DOHH2 (cell line): ENCODE results near the gene RAB33A.

Experiments used
- H3F3A ChIP-seq: fragments of 200-600 bp; sonication (generic), shearing (Covaris generic); 2 replicates; pipeline ENCODE4 v1.6.0; 2016; ENCODE audit warnings: antibody characterized with exemption, mild to moderate bottlenecking; ENCODE audit not compliant: control insufficient read depth, insufficient read depth
- H3K27ac ChIP-seq: fragments of 200-600 bp; sonication (generic); 2 replicates; pipeline ENCODE4 v1.5.1; 2014; ENCODE audit warnings: low read depth, mild to moderate bottlenecking, low read length, moderate library complexity
- H3K27me3 ChIP-seq: fragments of 200-600 bp; sonication (generic); 2 replicates; pipeline ENCODE4 v1.6.1; 2014; ENCODE audit warnings: mild to moderate bottlenecking, low read length, mixed read lengths; ENCODE audit not compliant: control insufficient read depth
- H3K36me3 ChIP-seq: fragments of 200-600 bp; sonication (generic); 2 replicates; pipeline ENCODE4 v1.6.1; 2014; ENCODE audit warnings: mild to moderate bottlenecking, low read length, moderate library complexity, mixed read lengths; ENCODE audit not compliant: control insufficient read depth
- H3K4me1 ChIP-seq: fragments of 200-600 bp; sonication (generic); 2 replicates; pipeline ENCODE4 v1.6.1; 2014; ENCODE audit warnings: mild to moderate bottlenecking, low read length, mixed read lengths; ENCODE audit not compliant: control insufficient read depth
- H3K4me2 ChIP-seq: fragments of 200-600 bp; sonication (generic); 2 replicates; pipeline ENCODE4 v1.6.0; 2014; ENCODE audit warnings: mild to moderate bottlenecking, low read length, moderate library complexity
- H3K4me3 ChIP-seq: fragments of 200-600 bp; sonication (generic); 2 replicates; pipeline ENCODE4 v1.5.1; 2014; ENCODE audit warnings: mild to moderate bottlenecking, low read length, mixed read lengths
- H3K79me2 ChIP-seq: fragments of 200-600 bp; sonication (generic); 2 replicates; pipeline ENCODE4 v1.6.1; 2014; ENCODE audit warnings: mild to moderate bottlenecking, low read length, mixed read lengths; ENCODE audit not compliant: control insufficient read depth
- H3K9me2 ChIP-seq: fragments of 200-600 bp; sonication (generic); replicated peaks from 2 replicates; pipeline ENCODE4 v1.6.1; 2014; ENCODE audit warnings: mild to moderate bottlenecking, low read length, mixed read lengths; ENCODE audit not compliant: control insufficient read depth
- H3K9me3 ChIP-seq: fragments of 200-600 bp; sonication (generic); 2 replicates; pipeline ENCODE4 v1.6.1; 2014; ENCODE audit warnings: antibody characterized with exemption, low read length, mixed read lengths; ENCODE audit not compliant: control insufficient read depth, insufficient read depth
- H4K20me1 ChIP-seq: fragments of 200-600 bp; sonication (generic); 2 replicates; pipeline ENCODE4 v1.6.0; 2014; ENCODE audit warnings: low read depth, mild to moderate bottlenecking, antibody characterized with exemption, low read length, moderate library complexity; ENCODE audit not compliant: control insufficient read depth, insufficient read depth
- EZH2phosphoT487 ChIP-seq: fragments of 200-600 bp; sonication (generic); IDR thresholded peaks from 2 replicates; pipeline ENCODE4 v1.6.1; 2017; ENCODE audit warnings: borderline replicate concordance, mild to moderate bottlenecking, antibody characterized with exemption, low read length, moderate library complexity, mixed read lengths
- TF ChIP-seq, protein P1 (sequence below): fragments of 200-600 bp; sonication (generic); IDR thresholded peaks from one replicate; pipeline ENCODE4 v1.5.1; 2014; ENCODE audit warnings: antibody characterized with exemption, mild to moderate bottlenecking, low read depth, low read length; ENCODE audit not compliant: poor library complexity, severe bottlenecking

RAB33A gene

GRCh38 chrX:130170752-130171445 lies 863 bp upstream of the RAB33A start:
- Histone ChIP-seq H3K4me3 (peak overlapping the region; percentile 81), H4K20me1 (no peaks in the 10 kb centered on the region), H3K79me2 (peaks cover 69% of the 10 kb centered on the region), H3K4me2 (peak overlapping the region; percentile 94), H3K27me3 (no peaks in the 10 kb centered on the region), H3K4me1 (peaks cover 49% of the 10 kb centered on the region), H3K9me2 (no peaks in the 10 kb centered on the region), H3K9me3 (no peaks in the 10 kb centered on the region), H3K27ac (peak overlapping the region; percentile 89), H3F3A (peaks cover 6% of the 10 kb centered on the region; the same call in 1 of the 2 replicates), H3K36me3 (peaks cover 34% of the 10 kb centered on the region)
- no peak for TF ChIP-seq EZH2phosphoT487
- TF ChIP-seq, protein P1, sequence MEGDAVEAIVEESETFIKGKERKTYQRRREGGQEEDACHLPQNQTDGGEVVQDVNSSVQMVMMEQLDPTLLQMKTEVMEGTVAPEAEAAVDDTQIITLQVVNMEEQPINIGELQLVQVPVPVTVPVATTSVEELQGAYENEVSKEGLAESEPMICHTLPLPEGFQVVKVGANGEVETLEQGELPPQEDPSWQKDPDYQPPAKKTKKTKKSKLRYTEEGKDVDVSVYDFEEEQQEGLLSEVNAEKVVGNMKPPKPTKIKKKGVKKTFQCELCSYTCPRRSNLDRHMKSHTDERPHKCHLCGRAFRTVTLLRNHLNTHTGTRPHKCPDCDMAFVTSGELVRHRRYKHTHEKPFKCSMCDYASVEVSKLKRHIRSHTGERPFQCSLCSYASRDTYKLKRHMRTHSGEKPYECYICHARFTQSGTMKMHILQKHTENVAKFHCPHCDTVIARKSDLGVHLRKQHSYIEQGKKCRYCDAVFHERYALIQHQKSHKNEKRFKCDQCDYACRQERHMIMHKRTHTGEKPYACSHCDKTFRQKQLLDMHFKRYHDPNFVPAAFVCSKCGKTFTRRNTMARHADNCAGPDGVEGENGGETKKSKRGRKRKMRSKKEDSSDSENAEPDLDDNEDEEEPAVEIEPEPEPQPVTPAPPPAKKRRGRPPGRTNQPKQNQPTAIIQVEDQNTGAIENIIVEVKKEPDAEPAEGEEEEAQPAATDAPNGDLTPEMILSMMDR, result no peak

- peaks cover 59% of the 10 kb centered on the region for H3K4me1 ChIP-seq
- peak overlapping the region; percentile 89 for H3K27ac ChIP-seq
- peak overlapping the region; percentile 94 for H3K4me2 ChIP-seq
- no peaks in the 10 kb centered on the region for H3K9me2 ChIP-seq
- no peak for TF ChIP-seq EZH2phosphoT487
- TF ChIP-seq, protein P1, result no peak
- no peaks in the 10 kb centered on the region for H3K9me3 ChIP-seq
- H3F3A ChIP-seq, result peaks cover 17% of the 10 kb centered on the region
- H3K27me3 ChIP-seq, result no peaks in the 10 kb centered on the region
- peak overlapping the region; percentile 81 for H3K4me3 ChIP-seq
- H3K79me2 ChIP-seq, result peaks cover 71% of the 10 kb centered on the region
- peaks cover 42% of the 10 kb centered on the region for H3K36me3 ChIP-seq
- H4K20me1 ChIP-seq, result no peaks in the 10 kb centered on the region
Measured at GRCh38 chrX:130172127-130172845, 524 bp downstream of the RAB33A start.

DNA sequence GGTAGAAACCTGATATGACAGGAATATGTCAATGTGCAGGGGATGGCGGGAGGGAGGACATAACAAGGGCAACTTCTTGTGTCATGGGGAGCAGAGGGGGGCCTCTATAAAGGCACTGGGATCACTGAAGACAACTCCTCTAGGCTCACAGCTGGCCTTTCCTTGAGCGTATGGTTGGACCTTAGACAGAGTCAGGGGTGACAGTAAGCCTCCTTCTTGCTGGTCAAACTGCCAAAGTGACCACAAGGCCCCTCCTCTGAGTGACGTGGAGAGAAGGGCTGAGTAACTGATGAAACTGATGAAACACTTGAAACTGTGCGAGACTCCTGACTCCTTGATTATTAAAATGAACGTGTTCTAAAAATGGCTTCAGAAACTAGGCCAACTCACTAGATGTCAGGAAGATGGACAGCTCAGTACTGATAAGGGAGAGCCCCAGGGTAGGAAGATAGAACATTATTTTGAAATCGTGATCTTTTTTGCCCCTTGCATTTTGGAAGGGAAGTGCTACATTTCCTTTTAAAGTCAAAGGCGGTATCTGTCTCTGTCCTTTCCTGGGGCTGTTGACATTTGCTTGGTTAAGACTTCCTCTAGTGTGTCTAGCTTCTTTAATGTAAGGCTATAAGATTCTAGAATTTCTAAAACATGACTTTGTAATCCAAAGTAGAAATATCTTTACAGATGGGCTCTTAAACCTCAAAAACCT lies 1.6 kb downstream of the RAB33A start:
- peaks cover 52% of the 10 kb centered on the region for H3K36me3 ChIP-seq
- H3K27me3 ChIP-seq, result no peaks in the 10 kb centered on the region
- H3K79me2 ChIP-seq, result peaks cover 76% of the 10 kb centered on the region
- peak overlapping the region; percentile 89 for H3K27ac ChIP-seq
- TF ChIP-seq, protein P1, result no peak
- peak overlapping the region; percentile 94 for H3K4me2 ChIP-seq
- H3K4me1 ChIP-seq, result peaks cover 63% of the 10 kb centered on the region
- peak overlapping the region; percentile 81 for H3K4me3 ChIP-seq
- H3K9me2 ChIP-seq, result no peaks in the 10 kb centered on the region
- H3K9me3 ChIP-seq, result no peaks in the 10 kb centered on the region
- H3F3A ChIP-seq, result peaks cover 17% of the 10 kb centered on the region
- no peaks in the 10 kb centered on the region for H4K20me1 ChIP-seq
